Measurements from ENCODE around the gene PIGH. TPM values are rescaled to one million over a fixed set of nuclear protein-coding genes. Genes with fewer than 3 reads are reported as not detected.

PIGH gene
- total RNA-seq, 1 experiment from 2014 or later = 9.4 TPM

DNA sequence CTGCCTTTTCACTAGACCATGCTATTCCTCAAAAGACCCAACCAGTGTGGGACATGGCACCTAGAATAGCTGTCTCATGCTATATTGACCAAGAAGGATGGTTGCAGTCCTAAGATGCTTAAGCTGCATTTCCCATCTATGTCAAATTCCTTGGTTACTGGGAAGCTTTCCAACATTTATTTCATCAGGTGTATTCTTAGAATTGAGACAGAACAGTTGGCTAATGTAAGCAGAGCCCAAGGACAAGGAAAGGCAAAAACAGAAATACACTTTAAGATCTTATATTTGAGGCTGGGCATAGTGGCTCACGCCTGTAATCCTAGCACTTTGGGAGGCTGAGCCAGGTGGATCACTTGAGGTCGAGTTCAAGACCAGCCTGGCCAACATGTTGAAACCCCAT lies 44.4 kb upstream of the PIGH start:
- H3K14ac ChIP-seq (ENCODE audit: insufficient read depth, low read length) = no peak overlapping the region
- no peak overlapping the region for H3K18ac ChIP-seq (ENCODE audit: insufficient read length, low read depth, low read length)
- H3K4me3 Mint-ChIP-seq = no peak overlapping the region
- H3K4me2 ChIP-seq (ENCODE audit: insufficient read depth, insufficient read length, low read length) = no peak overlapping the region
- H3K27ac Mint-ChIP-seq = no peak overlapping the region
- no CpG with 5 or more reads among the region's 2 CpGs for WGBS (ENCODE audit: extremely low coverage, insufficient read length, low lambda C conversion rate)
- no peak overlapping the region for H4K5ac ChIP-seq (ENCODE audit: insufficient read length, low read depth, low read length)
- no peak overlapping the region for H3K23ac ChIP-seq (ENCODE audit: insufficient read length, low read depth, low read length)
- no peak overlapping the region for H4K91ac ChIP-seq (ENCODE audit: insufficient read length, low read depth, low read length)
- H2BK5ac ChIP-seq (ENCODE audit: insufficient read length, low read length) = no peak overlapping the region
- no peak overlapping the region for H2BK15ac ChIP-seq (ENCODE audit: low read depth, low read length)
- H2AK5ac ChIP-seq (ENCODE audit: insufficient read length, low read length) = no peak overlapping the region
- H3K9ac ChIP-seq (ENCODE audit: extremely low read depth, insufficient read length, low read length) = no peak overlapping the region
- H2BK12ac ChIP-seq (ENCODE audit: insufficient read length, low read depth, low read length) = no peak overlapping the region
- no peaks in the 10 kb centered on the region for H3K79me1 ChIP-seq (ENCODE audit: insufficient read depth, low read depth, low read length, poor library complexity, severe bottlenecking)
- no peak for DNase-seq
- H2BK20ac ChIP-seq (ENCODE audit: low read depth, low read length, poor library complexity, severe bottlenecking) = no peak overlapping the region
- no peak overlapping the region for H4K8ac ChIP-seq (replicated peaks; ENCODE audit: insufficient read length, low read depth, low read length)
- peaks cover 4 to 43% (median 32%) of the 10 kb centered on the region in 3 experiments; a peak in 6 of 7 replicates for H3K36me3 Mint-ChIP-seq (ENCODE audit: insufficient read depth in 1 of 3, low read depth in 3 of 3)
- H3K27me3 Mint-ChIP-seq (ENCODE audit: low read depth) = no peaks in the 10 kb centered on the region
- no peaks in the 10 kb centered on the region for H3K9me3 ChIP-seq (ENCODE audit: control insufficient read depth, low read depth, low read length)
- H2AFZ ChIP-seq (ENCODE audit: low read length) = no peak overlapping the region
- no peak overlapping the region for H3K27ac ChIP-seq (ENCODE audit: insufficient read length, low read depth, low read length)
- H3K4ac ChIP-seq (ENCODE audit: low read depth, low read length) = no peak overlapping the region
- H3K79me2 ChIP-seq (ENCODE audit: insufficient read depth, low read length) = no peaks in the 10 kb centered on the region
- no peak overlapping the region for H3T11ph ChIP-seq (ENCODE audit: low read length)
- no peaks in the 10 kb centered on the region for H3K4me1 ChIP-seq (ENCODE audit: insufficient read depth, low read length)
- no peak overlapping the region for H3K56ac ChIP-seq (ENCODE audit: insufficient read length, low read depth, low read length)
- H3K23me2 ChIP-seq (ENCODE audit: insufficient read length, low read depth, low read length, poor library complexity, severe bottlenecking) = no peaks in the 10 kb centered on the region
- H3K9me3 Mint-ChIP-seq = no peaks in the 10 kb centered on the region
- TF ChIP-seq, protein P1, sequence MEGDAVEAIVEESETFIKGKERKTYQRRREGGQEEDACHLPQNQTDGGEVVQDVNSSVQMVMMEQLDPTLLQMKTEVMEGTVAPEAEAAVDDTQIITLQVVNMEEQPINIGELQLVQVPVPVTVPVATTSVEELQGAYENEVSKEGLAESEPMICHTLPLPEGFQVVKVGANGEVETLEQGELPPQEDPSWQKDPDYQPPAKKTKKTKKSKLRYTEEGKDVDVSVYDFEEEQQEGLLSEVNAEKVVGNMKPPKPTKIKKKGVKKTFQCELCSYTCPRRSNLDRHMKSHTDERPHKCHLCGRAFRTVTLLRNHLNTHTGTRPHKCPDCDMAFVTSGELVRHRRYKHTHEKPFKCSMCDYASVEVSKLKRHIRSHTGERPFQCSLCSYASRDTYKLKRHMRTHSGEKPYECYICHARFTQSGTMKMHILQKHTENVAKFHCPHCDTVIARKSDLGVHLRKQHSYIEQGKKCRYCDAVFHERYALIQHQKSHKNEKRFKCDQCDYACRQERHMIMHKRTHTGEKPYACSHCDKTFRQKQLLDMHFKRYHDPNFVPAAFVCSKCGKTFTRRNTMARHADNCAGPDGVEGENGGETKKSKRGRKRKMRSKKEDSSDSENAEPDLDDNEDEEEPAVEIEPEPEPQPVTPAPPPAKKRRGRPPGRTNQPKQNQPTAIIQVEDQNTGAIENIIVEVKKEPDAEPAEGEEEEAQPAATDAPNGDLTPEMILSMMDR (conservative IDR thresholded peaks at IDR 0.05) = no peak
- no peaks in the 10 kb centered on the region for H3K27me3 ChIP-seq (ENCODE audit: insufficient read depth, low read length)
- H2BK120ac ChIP-seq (ENCODE audit: low read depth, low read length, poor library complexity, severe bottlenecking) = no peak overlapping the region
- no peaks in the 10 kb centered on the region for H3K4me1 Mint-ChIP-seq
- H4K20me1 ChIP-seq (ENCODE audit: control insufficient read depth, insufficient read depth, insufficient read length) = no peaks in the 10 kb centered on the region
